Stimulated activated naive CD8-positive, alpha-beta T cell treated with anti-CD3 and anti-CD28 coated beads, Interleukin-15, Interleukin-2, amounts not matched to agents 100 U/mL and 50 U/mL, for 24 hours (primary cell): Measurements from ENCODE around the gene UFSP1.

Source experiments
- ATAC-seq: fragments of 150-1000 bp; cut with Tn5 transposase; one replicate; pipeline ENCODE4 v1.10.0; 2021
- DNase-seq: peaks from one replicate; pipeline ENCODE4 v3.0.0; 2021

The UFSP1 gene

DNA sequence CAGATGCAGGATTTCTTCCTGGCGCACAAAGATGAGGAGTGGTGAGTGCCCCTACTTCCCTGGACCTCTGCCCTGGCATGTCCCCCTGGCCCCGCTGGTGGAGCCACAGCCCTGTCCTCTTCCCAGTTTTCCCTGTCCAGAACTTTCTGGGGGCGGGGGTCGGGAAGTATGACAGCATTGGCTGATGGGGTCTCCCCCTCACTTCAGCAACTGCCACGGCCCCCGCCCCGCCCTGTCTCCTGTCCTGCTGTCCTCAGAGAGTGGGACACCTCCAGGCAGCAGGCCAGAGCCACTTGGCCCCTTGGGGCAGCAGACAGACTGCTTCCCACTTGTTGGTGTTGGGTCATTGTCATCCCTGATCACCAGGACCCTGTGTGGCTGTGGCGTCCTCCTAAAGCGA, 7.3 kb downstream of the UFSP1 start:
- DNase-seq (no peak), ATAC-seq (no peak)

DNA sequence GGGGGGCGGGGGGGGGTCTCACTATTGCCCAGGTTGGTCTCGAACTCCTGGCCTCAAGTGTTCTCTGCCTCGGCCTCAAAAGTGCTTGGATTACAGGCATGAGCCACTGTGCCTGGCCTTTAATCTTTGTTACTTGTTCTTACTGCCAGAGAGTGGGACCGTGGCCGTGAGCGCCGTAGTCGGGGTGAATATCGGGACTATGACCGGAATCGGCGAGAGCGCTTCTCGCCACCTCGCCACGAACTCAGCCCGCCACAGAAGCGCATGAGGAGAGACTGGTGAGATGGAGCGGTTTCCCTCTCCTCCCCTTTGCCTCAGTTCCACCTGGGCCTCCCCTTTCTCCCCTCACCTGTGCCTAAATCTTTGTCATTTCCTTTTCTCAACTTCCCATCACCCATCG, 8.4 kb downstream of the UFSP1 start:
- no peak for ATAC-seq

DNA sequence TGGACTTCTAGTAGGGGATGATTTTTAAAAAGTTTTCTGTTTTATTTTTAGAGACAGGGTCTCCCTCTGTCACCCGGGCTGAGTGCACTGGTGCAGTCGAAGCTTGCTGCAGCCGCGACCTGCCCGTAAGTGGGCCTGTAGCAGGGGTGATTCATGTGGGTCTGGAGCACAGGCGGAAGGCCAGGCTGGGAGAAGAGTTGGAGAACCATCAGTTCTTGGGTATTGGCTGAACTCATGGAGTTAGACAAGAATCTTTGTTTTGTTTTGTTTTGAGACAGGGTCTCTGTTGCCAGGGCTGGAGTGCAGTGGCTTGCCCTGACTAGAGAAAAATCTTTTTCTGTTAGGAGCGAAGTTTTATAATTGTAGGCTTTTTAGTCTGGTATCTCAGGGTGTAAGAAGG, 8.9 kb downstream of the UFSP1 start:
- DNase-seq (no peak), ATAC-seq (no peak)

More for the DNA sequence above, 8.4 kb downstream of the UFSP1 start:
- DNase-seq, result no peak

DNA sequence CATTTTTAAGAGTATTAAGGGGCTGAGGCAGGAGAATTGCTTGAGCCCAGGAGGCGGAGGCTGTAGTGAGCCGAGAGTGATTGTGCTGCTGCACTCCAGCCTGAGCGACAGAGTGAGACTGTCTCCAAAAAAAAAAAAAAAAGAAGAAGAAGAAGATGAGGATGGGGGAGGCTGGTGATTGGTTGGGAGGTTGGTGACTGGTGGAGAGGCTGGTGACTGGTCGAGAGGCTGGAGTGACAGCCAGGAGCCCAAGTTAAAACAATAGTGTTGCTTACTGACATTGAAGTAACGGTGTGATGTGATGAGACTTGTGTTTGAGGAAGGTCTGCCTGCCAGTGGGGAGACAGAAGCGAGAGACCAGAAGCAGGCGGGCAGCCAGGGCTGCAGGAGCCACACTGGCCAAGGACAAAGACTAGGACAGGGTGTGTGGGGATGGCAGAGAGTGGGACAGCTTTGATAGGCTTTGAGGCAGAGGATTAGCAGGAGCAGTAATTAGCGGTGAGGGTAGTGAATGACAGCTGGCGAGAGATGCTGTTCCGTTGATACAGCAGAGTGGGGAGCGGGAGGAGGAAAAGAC, 9.7 kb downstream of the UFSP1 start:
- DNase-seq, result no peak

DNA sequence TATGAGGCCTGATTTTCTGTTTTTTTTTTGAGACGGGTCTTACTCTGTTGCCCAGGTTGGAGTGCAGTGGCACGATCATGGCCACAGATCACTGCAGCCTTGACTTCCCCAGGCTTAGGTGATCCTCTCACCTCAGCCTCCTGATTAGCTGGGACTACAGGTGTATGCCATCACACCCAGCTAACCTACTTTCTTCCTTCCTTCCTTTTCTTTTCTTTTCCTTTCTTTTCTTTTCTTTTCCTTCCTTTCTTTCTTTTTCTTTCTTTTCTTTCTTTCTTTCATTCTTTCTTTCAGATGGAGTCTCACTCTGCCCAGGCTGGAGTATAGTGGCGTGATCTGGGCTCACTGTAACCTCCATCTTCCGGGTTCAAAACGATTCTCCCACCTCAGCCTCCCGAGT, 10.8 kb downstream of the UFSP1 start:
- no peak for ATAC-seq

More for the DNA sequence above, 9.7 kb downstream of the UFSP1 start:
- no peak for ATAC-seq

DNA sequence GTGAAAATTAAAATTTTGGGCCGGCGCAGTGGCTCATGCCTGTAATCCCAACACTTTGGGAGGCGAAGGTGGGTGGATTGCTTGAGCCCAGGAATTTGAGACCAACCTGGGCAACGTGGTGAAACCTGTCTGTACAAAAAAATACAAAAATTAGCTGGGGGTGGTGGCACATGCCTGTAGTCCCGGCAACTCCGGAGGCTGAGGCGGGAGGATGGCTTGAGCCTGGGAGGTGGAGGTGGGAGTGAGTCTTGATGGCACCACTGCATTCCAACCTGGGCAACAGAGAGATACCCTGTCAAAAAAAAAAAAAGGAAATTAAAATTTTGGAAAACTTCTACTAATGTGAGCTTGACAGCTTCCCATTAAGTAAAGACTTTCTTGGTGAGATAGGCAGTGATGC, 11.5 kb downstream of the UFSP1 start:
- DNase-seq, result no peak

More for the DNA sequence above, 10.8 kb downstream of the UFSP1 start:
- DNase-seq, result no peak

DNA sequence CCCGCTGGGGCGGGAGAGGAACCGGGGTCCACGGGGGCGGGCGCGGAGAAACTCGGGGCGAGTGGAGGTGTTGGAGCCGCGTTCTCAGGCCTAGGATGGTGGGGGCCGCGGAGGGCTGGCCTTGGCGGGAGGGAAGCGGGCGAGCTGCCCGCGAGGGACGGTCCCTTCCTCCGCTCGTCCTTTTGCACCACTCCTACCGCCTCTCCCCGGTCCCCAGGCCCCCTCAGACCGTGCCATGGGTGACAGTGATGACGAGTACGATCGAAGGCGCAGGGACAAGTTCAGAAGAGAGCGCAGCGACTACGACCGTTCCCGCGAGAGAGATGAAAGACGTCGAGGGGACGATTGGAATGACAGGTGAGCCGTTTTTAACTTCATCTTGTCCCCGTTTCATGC, 14.2 kb downstream of the UFSP1 start:
- peak; percentile 34 for ATAC-seq
- no peak for DNase-seq

More for the DNA sequence above, 11.5 kb downstream of the UFSP1 start:
- ATAC-seq, result no peak

DNA sequence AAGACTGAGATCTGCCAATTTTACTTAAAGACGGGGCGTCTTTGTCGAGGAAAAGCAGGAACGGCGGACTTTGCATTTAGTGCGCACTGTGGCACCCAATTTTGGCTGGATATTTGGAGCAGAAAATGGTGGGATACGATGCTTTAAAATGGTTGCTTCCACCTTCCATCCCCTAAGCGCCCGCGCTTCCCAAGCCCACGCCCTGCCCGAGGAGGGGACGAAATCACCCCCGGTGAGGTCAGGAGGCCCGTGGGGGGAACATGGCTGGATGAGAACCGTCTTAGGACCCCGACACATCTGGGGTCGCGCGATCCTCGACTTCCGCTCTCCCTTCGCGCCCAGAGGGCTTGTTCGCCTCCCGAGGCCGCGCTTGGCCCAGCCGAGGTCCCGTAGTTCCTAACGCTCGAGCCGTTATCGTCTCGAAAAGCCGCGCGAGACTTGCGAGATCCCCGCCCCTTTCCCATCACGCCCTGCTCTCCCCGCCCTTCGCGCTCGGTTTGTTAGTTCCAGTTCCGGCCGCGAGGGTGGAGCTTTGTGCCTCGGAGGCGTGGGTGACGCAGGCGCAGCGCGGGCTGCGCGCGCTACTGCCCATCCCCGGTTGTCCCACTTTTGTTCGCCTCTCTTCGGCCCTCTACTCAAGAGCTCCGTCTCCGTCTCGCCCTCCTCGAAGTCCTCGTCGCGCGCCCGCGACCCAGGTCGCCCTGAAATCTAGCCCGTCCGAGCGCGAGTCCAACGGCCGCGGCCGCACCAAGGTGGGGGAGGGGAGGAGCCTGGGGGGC, 14.7 kb downstream of the UFSP1 start, which contains the start of gene SRRT:
Gene SRRT (plus strand): TSS at position 527 of the 779 bp plus-strand sequence. CDS start 488 bp downstream, outside the sequence.
- ATAC-seq, result peak; percentile 94
- peak; percentile 98 for DNase-seq

DNA sequence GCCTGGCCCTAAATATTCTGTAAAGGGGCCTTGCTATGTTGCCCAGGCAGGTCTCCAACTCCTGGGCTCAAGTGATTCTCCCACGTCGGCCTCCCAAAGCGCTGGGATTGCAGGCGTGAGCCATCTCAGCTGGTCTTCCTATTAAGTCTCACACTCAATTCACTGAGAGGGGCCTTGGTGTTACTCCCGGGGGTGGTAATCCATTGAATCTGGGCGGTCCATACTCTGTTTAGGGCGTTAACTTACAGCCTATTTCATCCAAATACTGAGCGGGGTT, 15.3 kb downstream of the UFSP1 start:
- ATAC-seq, result no peak
- no peak for DNase-seq

DNA sequence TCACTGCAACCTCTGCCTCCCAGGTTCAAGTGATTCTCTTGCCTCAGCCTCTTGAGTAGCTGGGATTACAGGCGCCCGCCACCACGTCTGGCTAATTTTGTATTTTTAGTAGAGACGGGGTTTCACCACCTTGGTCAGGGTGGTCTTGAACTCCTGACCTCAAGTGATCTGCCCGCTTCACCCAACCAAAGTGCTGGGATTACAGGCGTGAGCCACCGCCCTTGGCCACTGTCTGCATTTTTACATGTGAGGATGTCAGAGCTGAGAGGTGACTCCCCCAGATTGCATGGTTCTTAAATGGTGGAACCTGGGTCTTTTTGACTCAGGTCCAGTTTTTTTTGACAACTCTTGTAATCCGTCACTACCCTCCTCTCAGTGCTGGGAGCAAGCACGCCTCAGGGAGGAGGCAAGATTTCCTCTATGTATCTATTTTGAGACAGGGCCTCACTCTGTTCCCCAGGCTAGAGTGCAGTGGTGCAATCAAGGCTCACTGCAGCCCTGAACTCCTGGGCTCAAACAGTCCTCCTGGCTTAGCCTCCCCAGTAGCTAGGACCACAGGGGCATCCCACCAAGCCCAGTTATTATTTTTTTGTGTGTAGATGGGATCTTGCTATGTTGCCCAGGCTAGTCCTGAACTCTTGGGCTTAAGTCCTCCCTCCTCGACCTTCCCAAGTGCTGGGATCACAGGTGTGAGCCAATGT, 15.8 kb downstream of the UFSP1 start:
- ATAC-seq, result no peak
- no peak for DNase-seq

DNA sequence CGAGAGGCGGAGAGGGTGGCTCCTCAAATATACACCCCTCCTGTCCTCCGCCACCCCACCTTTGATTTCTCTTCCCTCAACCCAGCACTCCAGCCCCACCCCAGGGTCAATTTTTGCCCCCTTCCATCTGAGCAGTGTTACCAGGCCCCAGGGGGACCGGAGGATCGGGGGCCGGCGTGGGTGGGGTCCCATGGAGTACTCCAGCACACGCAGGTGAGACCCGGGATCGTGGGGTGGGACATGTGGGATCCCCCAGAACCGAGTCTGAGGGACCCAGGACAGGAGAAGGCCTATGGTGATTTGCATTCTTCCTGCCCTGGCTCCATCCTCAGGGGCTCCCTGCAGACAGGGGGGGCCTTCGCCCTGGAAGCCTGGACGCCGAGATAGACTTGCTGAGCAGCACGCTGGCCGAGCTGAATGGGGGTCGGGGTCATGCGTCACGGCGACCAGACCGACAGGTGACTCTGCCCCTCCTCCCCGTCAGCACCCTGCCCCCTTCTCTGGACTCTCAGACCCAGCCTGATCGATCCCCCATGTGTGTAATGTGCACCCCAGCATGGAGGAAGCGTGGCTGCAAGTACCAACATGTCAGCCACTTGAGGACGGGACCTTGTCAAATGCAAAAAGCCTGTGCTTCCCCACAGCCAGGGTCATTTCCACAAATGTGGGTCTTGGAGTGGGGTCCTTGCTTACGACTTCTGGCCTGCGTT, 21.6 kb downstream of the UFSP1 start:
- DNase-seq (no peak), ATAC-seq (no peak)

DNA sequence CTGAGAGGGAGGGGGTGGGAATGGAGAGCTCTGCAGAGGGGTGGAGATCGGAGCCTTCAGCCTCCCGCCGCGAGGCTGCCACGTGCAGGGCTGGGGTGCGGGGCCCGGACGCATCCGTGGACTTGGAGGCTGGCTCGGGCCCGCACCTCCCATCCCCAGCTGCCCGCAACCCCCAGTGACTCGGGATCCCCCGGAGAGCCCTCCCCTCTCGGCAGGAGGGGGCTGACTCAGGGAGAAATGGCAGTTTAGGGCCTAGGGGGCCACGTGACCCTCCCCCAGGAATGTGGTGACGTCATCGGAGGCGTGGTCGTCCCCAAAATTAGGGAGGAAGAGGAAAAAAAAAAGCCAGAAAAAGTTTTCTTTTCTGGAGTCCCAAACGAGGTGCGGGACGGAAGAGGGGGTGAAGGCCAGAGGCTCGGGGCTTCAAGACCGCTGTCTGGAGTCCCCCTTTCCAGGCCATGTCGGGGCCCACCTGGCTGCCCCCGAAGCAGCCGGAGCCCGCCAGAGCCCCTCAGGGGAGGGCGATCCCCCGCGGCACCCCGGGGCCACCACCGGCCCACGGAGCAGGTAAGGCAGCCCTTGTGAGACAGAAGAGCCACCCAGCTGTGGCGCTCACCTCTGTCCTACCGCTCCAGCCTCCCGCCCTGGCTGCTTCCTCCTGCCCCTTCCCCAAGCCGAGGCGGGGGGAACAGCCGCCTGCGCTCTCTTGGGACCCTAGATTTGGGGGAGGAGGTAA, 22.3 kb downstream of the UFSP1 start, which contains the start of gene TRIP6:
Gene TRIP6 (plus strand): TSS at position 348 of the 736 bp plus-strand sequence. CDS start 111 bp downstream, at position 459.
- DNase-seq, result peak; percentile 84
- peak; percentile 70 for ATAC-seq

DNA sequence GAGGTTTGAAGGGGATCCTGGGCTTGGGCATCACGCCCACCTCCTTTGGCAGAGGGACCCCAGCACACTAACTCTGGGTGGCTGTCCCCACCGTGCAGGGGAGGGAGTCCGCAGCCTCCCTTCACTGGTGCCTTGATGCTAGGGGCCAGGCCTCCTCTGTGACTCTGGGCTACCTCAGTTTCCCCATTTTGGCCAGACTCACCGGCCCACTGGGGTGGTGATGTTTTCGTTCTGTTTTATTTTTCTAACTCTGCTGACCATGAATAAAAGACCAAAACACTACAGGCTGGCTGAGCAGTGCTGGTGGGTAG, 22.8 kb downstream of the UFSP1 start:
- no peak for DNase-seq
- ATAC-seq, result no peak

DNA sequence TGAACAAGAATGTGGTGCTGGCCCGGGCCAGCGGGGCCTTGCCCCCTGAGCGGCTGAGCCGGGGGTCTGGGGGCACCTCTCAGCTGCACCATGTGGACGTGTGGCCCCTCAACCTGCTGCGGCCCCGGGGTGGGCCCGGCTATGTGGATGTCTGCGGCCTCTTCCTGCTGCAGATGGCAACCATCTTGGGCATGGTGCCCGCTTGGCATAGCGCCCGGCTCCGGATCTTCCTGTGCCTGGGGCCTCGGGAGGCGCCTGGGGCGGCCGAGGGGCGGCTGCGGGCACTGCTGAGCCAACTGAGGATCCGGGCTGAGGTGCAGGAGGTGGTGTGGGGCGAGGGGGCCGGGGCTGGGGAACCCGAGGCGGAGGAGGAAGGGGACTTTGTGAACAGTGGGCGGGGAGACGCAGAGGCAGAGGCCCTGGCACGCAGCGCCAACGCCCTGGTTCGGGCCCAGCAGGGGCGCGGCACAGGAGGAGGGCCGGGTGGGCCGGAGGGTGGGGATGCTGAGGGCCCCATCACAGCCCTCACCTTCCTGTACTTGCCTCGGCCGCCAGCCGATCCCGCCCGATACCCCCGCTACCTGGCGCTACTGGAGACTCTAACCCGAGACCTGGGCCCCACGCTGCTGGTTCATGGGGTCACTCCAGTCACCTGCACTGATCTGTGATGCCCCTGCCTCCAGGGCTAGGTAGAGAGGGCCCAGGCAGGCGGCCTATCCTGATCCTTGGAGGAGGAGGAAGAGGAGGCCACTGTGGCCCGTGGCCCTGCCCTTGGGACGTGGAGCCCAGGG, 23.4 kb downstream of the UFSP1 start:
- DNase-seq (peak; percentile 44), ATAC-seq (peak; percentile 40)

DNA sequence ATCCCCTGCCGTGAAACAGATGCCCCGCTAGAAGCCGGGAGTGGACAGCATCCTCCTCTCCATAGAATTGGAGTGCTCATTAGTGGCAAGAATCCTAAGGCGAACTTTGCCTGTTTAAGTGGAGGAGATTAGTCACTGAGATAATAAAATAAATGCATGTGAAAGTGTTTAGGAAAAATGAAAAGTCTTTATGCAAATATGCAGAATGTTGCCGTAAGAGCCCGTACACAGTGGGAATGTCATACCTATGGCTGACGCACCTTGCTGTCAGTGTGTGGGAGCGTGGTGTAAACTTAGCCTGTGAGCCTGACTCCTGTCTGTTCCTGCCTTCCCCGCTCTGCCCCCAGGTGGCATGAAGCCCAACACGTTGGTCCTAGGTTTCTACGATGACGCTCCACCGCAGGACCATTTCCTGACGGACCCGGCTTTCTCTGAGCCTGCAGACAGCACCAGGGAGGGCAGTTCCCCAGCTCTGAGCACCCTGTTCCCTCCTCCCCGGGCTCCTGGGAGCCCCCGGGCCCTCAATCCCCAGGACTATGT, 24.1 kb downstream of the UFSP1 start:
- ATAC-seq (no peak), DNase-seq (no peak)

DNA sequence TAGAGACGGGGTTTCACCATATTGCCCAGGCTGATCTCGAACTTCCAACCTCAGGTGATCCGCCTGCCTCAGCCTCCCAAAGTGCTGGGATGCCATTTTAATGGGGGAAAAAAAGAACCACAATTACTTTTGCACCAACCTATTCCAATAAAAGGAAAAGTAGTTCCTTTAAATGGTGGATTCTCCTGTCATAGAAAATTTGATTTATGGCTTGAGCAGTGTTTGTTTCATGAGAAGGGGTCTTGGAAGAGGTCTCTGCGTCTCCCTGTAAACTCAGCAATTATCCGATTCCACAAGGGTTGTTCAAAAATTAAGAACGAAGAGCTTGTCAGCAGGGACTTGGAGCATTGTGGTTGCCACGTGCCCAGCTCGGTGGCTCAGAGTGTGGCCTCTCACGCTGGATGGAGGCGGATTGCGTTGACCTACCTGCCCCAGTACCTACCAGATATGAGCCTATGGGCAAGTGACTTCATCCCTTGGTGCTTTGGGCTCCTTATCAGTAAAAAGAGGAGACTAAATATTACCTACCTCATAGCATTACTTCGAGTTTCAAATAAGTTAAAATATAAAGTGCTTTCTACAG, 25.2 kb downstream of the UFSP1 start:
- no peak for ATAC-seq
- no peak for DNase-seq

DNA sequence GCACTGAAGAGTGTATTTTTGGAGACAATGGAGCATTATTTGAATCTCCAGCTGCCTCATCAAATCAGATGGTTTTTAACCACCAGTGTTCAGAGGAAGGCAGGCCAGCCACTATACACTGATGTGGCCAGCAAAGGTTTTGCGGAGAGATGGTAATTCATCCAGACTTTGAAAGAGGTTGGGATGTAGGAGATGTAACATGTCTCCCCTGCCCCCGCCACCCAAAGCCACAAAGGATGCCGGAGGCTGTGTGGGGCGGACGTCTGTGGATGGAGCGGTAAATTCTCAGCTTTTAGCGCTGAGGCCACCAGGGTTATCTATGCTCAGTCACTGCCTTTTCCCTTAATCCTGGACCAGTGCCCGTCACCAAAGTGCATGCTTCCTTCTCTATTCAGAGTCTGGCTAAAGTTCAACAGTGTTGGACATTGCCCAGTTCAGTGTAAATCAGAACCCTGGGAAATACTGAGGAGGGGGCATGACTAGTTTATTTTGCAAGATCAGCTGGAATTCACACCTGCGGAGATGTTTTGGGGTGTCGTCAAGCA, 26.0 kb downstream of the UFSP1 start:
- ATAC-seq (no peak), DNase-seq (no peak)

DNA sequence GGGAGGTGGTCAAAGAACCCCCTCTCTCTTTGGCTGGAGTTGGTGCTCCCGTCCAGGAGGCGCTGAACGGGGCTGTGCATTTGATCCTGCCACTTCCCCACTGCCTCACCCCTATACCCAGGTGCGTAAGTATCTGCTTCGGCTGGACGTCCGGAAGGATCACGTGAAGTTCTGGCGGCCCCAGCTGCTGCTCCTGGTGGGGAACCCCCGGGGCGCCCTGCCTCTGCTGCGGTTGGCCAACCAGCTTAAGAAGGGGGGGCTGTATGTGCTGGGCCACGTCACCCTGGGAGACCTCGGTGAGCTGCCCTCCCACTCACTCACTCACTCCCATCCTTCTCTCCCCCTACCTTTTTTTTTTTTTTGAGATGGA, 27.9 kb downstream of the UFSP1 start:
- no peak for ATAC-seq
- DNase-seq, result no peak

DNA sequence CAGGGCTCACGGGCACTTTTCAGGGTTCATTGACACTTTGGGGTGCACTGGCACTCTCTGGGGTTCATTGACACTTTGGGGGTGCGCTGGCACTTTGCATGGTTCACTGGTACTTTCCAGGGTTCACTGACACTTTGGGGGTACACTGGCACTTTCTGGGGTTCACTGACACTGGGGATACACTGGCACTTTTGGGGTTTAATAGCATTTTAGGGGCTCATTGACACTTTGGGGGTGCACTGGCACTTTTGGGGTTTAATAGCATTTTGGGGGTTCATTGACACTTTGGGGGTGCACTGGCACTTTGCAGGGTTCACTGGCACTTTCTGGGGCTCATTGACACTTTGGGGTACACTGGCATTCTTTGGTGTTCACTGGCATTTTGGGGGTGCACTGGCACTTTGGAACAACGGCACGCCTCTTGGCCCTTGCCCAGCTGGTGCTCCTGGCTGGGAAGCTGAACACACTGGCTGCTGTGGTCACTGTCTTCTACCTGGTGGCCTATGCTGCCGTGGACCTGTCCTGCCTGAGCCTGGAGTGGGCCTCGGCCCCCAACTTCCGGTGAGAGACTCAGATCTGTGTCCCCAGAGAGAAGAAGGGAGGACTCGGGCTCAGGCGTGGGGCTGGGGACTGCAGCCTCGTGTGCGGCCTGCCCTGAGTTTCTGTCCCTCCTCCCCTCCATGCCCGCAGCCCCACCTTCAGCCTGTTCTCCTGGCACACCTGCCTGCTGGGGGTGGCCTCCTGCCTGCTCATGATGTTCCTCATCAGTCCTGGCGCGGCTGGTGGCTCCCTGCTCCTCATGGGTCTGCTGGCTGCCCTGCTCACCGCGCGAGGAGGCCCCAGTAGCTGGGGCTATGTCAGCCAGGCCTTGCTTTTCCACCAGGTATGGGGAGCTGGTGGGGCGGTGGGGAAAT, 28.6 kb downstream of the UFSP1 start:
- DNase-seq (no peak), ATAC-seq (no peak)
